Measurements from ENCODE around the gene MAGED2.

The MAGED2 gene

GRCh38 chrX:54818221-54818620, 10.7 kb downstream of the MAGED2 start:
- Histone ChIP-seq H3K27ac (ENCODE audit: low read depth, low read length) (no peak overlapping the region), H3K4me2 (ENCODE audit: low read depth, low read length, poor library complexity, severe bottlenecking) (no peak overlapping the region), H3K9me2 (replicated peaks; ENCODE audit: insufficient read depth, low read length) (no peaks in the 10 kb centered on the region), H3F3A (ENCODE audit: insufficient read depth) (no peaks in the 10 kb centered on the region), H3K79me2 (ENCODE audit: insufficient read depth, low read length) (no peaks in the 10 kb centered on the region), H3K36me3 (ENCODE audit: low read length) (no peaks in the 10 kb centered on the region), H3K9ac (ENCODE audit: low read length) (no peak overlapping the region), H3K4me3 (ENCODE audit: insufficient read depth, low read length, poor library complexity, severe bottlenecking) (no peak overlapping the region), H3K27me3 (ENCODE audit: low read length) (no peaks in the 10 kb centered on the region), H2AFZ (ENCODE audit: low read depth, low read length, severe bottlenecking) (no peak overlapping the region), H3K9me3 (ENCODE audit: insufficient read depth, low read length) (no peaks in the 10 kb centered on the region), H4K20me1 (ENCODE audit: low read depth, low read length) (no peaks in the 10 kb centered on the region)
- no peak for TF ChIP-seq EZH2phosphoT487 (conservative IDR thresholded peaks at IDR 0.05; ENCODE audit: low read length)
- no peak for TF ChIP-seq CTCF (IDR thresholded peaks at IDR 0.05; ENCODE audit: insufficient read depth, low read length, poor library complexity, severe bottlenecking)

- Histone ChIP-seq H3K9me3 (ENCODE audit: insufficient read depth, low read length) (no peaks in the 10 kb centered on the region), H2AFZ (ENCODE audit: low read depth, low read length, severe bottlenecking) (no peak overlapping the region), H3K27ac (ENCODE audit: low read depth, low read length) (no peak overlapping the region), H3K36me3 (ENCODE audit: low read length) (no peaks in the 10 kb centered on the region), H3K27me3 (ENCODE audit: low read length) (no peaks in the 10 kb centered on the region), H3K4me3 (ENCODE audit: insufficient read depth, low read length, poor library complexity, severe bottlenecking) (no peak overlapping the region), H3K79me2 (ENCODE audit: insufficient read depth, low read length) (no peaks in the 10 kb centered on the region), H3K4me2 (ENCODE audit: low read depth, low read length, poor library complexity, severe bottlenecking) (no peak overlapping the region), H3F3A (ENCODE audit: insufficient read depth) (no peaks in the 10 kb centered on the region), H3K9ac (ENCODE audit: low read length) (no peak overlapping the region), H4K20me1 (ENCODE audit: low read depth, low read length) (no peaks in the 10 kb centered on the region), H3K9me2 (replicated peaks; ENCODE audit: insufficient read depth, low read length) (no peaks in the 10 kb centered on the region)
- TF ChIP-seq EZH2phosphoT487 (conservative IDR thresholded peaks at IDR 0.05; ENCODE audit: low read length) (no peak), CTCF (IDR thresholded peaks at IDR 0.05; ENCODE audit: insufficient read depth, low read length, poor library complexity, severe bottlenecking) (no peak)
Observed at GRCh38 chrX:54819201-54819600, 11.7 kb downstream of the MAGED2 start.

GRCh38 chrX:54820737-54821136, 13.2 kb downstream of the MAGED2 start:
- Histone ChIP-seq H3K36me3 (ENCODE audit: low read length) (no peaks in the 10 kb centered on the region), H3K4me3 (ENCODE audit: insufficient read depth, low read length, poor library complexity, severe bottlenecking) (no peak overlapping the region), H3K9me2 (replicated peaks; ENCODE audit: insufficient read depth, low read length) (no peaks in the 10 kb centered on the region), H3K4me2 (ENCODE audit: low read depth, low read length, poor library complexity, severe bottlenecking) (no peak overlapping the region), H3K9me3 (ENCODE audit: insufficient read depth, low read length) (no peaks in the 10 kb centered on the region), H3F3A (ENCODE audit: insufficient read depth) (no peaks in the 10 kb centered on the region), H3K27me3 (ENCODE audit: low read length) (no peaks in the 10 kb centered on the region), H3K79me2 (ENCODE audit: insufficient read depth, low read length) (no peaks in the 10 kb centered on the region), H4K20me1 (ENCODE audit: low read depth, low read length) (no peaks in the 10 kb centered on the region), H3K9ac (ENCODE audit: low read length) (no peak overlapping the region), H3K27ac (ENCODE audit: low read depth, low read length) (no peak overlapping the region), H2AFZ (ENCODE audit: low read depth, low read length, severe bottlenecking) (no peak overlapping the region)
- TF ChIP-seq EZH2phosphoT487 (conservative IDR thresholded peaks at IDR 0.05; ENCODE audit: low read length) (no peak), CTCF (IDR thresholded peaks at IDR 0.05; ENCODE audit: insufficient read depth, low read length, poor library complexity, severe bottlenecking) (no peak)

Measured in SU-DHL-6 (cell line).